A673 (cell line): ENCODE results near the gene TMEFF2.

ENCODE experiments used
- CTCF ChIP-seq: fragments of 300-800, 200-600 bp; sonication (generic); conservative IDR thresholded peaks from 2 replicates; pipeline ENCODE4 v1.5.1; 2017; ENCODE audit warnings: low read depth, mild to moderate bottlenecking, antibody characterized with exemption, low read length, moderate library complexity, mixed read lengths
- EZH2 ChIP-seq: fragments of 200-600 bp; sonication (generic); IDR thresholded peaks from 2 replicates; pipeline ENCODE4 v1.6.1; 2017; ENCODE audit warnings: borderline replicate concordance, low read depth, mild to moderate bottlenecking, mixed read lengths, antibody characterized with exemption, low read length; ENCODE audit not compliant: poor library complexity, severe bottlenecking

GRCh38 chr2:191957996-191958860, 236.5 kb downstream of the TMEFF2 start:
- TF ChIP-seq CTCF (no peak), EZH2 (no peak)
